ENCODE measurements around the gene ZMYND11.
"Not testable (repeated sequence)": the region's sequence is repeated elsewhere in the genome, so short reads cannot be mapped to it uniquely, and the experiment has no call there.

ZMYND11 gene

GRCh38 chr10:251982-252582 is 116.8 kb downstream of the ZMYND11 start:
- Histone ChIP-seq H3K9me3 (ENCODE audit: insufficient read depth, low read depth, low read length) (no peaks in the 10 kb centered on the region), H3K27ac (ENCODE audit: low read length) (no peak overlapping the region), H3K36me3 (ENCODE audit: insufficient read depth, low read depth, low read length) (peaks cover 47% of the 10 kb centered on the region), H3K4me3 (ENCODE audit: low read length) (no peak overlapping the region), H3K9ac (ENCODE audit: low read depth, low read length) (no peak overlapping the region), H3K27me3 (ENCODE audit: insufficient read depth, low read length) (no peaks in the 10 kb centered on the region), H3K4me1 (ENCODE audit: insufficient read depth, low read length) (no peaks in the 10 kb centered on the region)

- Histone ChIP-seq H3K27ac (ENCODE audit: low read length) (no peak overlapping the region), H3K36me3 (ENCODE audit: insufficient read depth, low read depth, low read length) (no peaks in the 10 kb centered on the region), H3K4me3 (ENCODE audit: low read length) (no peak overlapping the region), H3K4me1 (ENCODE audit: insufficient read depth, low read length) (no peaks in the 10 kb centered on the region), H3K9me3 (ENCODE audit: insufficient read depth, low read depth, low read length) (no peaks in the 10 kb centered on the region), H3K9ac (ENCODE audit: low read depth, low read length) (no peak overlapping the region), H3K27me3 (ENCODE audit: insufficient read depth, low read length) (no peaks in the 10 kb centered on the region)
Measured at GRCh38 chr10:260819-261429, 125.7 kb downstream of the ZMYND11 start.

GRCh38 chr10:264160-265073 is 129.2 kb downstream of the ZMYND11 start:
- not testable (repeated sequence) for H3K4me1 ChIP-seq (ENCODE audit: insufficient read depth, low read length)

GRCh38 chr10:265074-265440 is 129.8 kb downstream of the ZMYND11 start:
- not testable (repeated sequence) for H3K27ac ChIP-seq (ENCODE audit: low read length); H3K27me3 ChIP-seq (ENCODE audit: insufficient read depth, low read length); H3K36me3 ChIP-seq (ENCODE audit: insufficient read depth, low read depth, low read length); H3K4me1 ChIP-seq (ENCODE audit: insufficient read depth, low read length); H3K9ac ChIP-seq (ENCODE audit: low read depth, low read length); H3K9me3 ChIP-seq (ENCODE audit: insufficient read depth, low read depth, low read length); H3K4me3 ChIP-seq (ENCODE audit: low read length)

More at GRCh38 chr10:264160-265073, 129.2 kb downstream of the ZMYND11 start:
- not testable (repeated sequence) for H3K36me3 ChIP-seq (ENCODE audit: insufficient read depth, low read depth, low read length); H3K27me3 ChIP-seq (ENCODE audit: insufficient read depth, low read length); H3K9me3 ChIP-seq (ENCODE audit: insufficient read depth, low read depth, low read length); H3K27ac ChIP-seq (ENCODE audit: low read length); H3K9ac ChIP-seq (ENCODE audit: low read depth, low read length); H3K4me3 ChIP-seq (ENCODE audit: low read length)

GRCh38 chr10:265816-266588 is 130.7 kb downstream of the ZMYND11 start:
- H3K27ac ChIP-seq (ENCODE audit: low read length); H3K9ac ChIP-seq (ENCODE audit: low read depth, low read length); H3K36me3 ChIP-seq (ENCODE audit: insufficient read depth, low read depth, low read length); H3K9me3 ChIP-seq (ENCODE audit: insufficient read depth, low read depth, low read length); H3K4me1 ChIP-seq (ENCODE audit: insufficient read depth, low read length); H3K4me3 ChIP-seq (ENCODE audit: low read length); H3K27me3 ChIP-seq (ENCODE audit: insufficient read depth, low read length): not testable (repeated sequence)

GRCh38 chr10:266974-267425 is 131.7 kb downstream of the ZMYND11 start:
- Histone ChIP-seq H3K27me3 (ENCODE audit: insufficient read depth, low read length) (no peaks in the 10 kb centered on the region), H3K4me1 (ENCODE audit: insufficient read depth, low read length) (peaks cover 4% of the 10 kb centered on the region), H3K9me3 (ENCODE audit: insufficient read depth, low read depth, low read length) (no peaks in the 10 kb centered on the region), H3K36me3 (ENCODE audit: insufficient read depth, low read depth, low read length) (no peaks in the 10 kb centered on the region), H3K27ac (ENCODE audit: low read length) (no peak overlapping the region), H3K9ac (ENCODE audit: low read depth, low read length) (no peak overlapping the region), H3K4me3 (ENCODE audit: low read length) (no peak overlapping the region)

GRCh38 chr10:267705-268104 is 132.4 kb downstream of the ZMYND11 start:
- no peak overlapping the region for H3K4me3 ChIP-seq (ENCODE audit: low read length)
- H3K27ac ChIP-seq (ENCODE audit: low read length), result no peak overlapping the region
- peaks cover 4% of the 10 kb centered on the region for H3K4me1 ChIP-seq (ENCODE audit: insufficient read depth, low read length)

GRCh38 chr10:269440-270074 is 134.3 kb downstream of the ZMYND11 start:
- Histone ChIP-seq H3K27ac (ENCODE audit: low read length) (no peak overlapping the region), H3K9me3 (ENCODE audit: insufficient read depth, low read depth, low read length) (no peaks in the 10 kb centered on the region), H3K36me3 (ENCODE audit: insufficient read depth, low read depth, low read length) (no peaks in the 10 kb centered on the region), H3K27me3 (ENCODE audit: insufficient read depth, low read length) (no peaks in the 10 kb centered on the region), H3K9ac (ENCODE audit: low read depth, low read length) (no peak overlapping the region), H3K4me1 (ENCODE audit: insufficient read depth, low read length) (peaks cover 4% of the 10 kb centered on the region), H3K4me3 (ENCODE audit: low read length) (no peak overlapping the region)

More at GRCh38 chr10:267705-268104, 132.4 kb downstream of the ZMYND11 start:
- H3K27me3 ChIP-seq (ENCODE audit: insufficient read depth, low read length), result no peaks in the 10 kb centered on the region
- H3K36me3 ChIP-seq (ENCODE audit: insufficient read depth, low read depth, low read length), result no peaks in the 10 kb centered on the region
- no peaks in the 10 kb centered on the region for H3K9me3 ChIP-seq (ENCODE audit: insufficient read depth, low read depth, low read length)
- no peak overlapping the region for H3K9ac ChIP-seq (ENCODE audit: low read depth, low read length)

GRCh38 chr10:271201-271600 is 135.9 kb downstream of the ZMYND11 start:
- Histone ChIP-seq H3K9me3 (ENCODE audit: insufficient read depth, low read depth, low read length) (no peaks in the 10 kb centered on the region), H3K27ac (ENCODE audit: low read length) (no peak overlapping the region), H3K4me1 (ENCODE audit: insufficient read depth, low read length) (peaks cover 4% of the 10 kb centered on the region), H3K27me3 (ENCODE audit: insufficient read depth, low read length) (no peaks in the 10 kb centered on the region), H3K9ac (ENCODE audit: low read depth, low read length) (no peak overlapping the region), H3K4me3 (ENCODE audit: low read length) (no peak overlapping the region), H3K36me3 (ENCODE audit: insufficient read depth, low read depth, low read length) (no peaks in the 10 kb centered on the region)

GRCh38 chr10:271722-272121 is 136.5 kb downstream of the ZMYND11 start:
- Histone ChIP-seq H3K9ac (ENCODE audit: low read depth, low read length) (no peak overlapping the region), H3K4me3 (ENCODE audit: low read length) (no peak overlapping the region), H3K27me3 (ENCODE audit: insufficient read depth, low read length) (no peaks in the 10 kb centered on the region), H3K27ac (ENCODE audit: low read length) (no peak overlapping the region), H3K36me3 (ENCODE audit: insufficient read depth, low read depth, low read length) (no peaks in the 10 kb centered on the region), H3K4me1 (ENCODE audit: insufficient read depth, low read length) (peaks cover 4% of the 10 kb centered on the region), H3K9me3 (ENCODE audit: insufficient read depth, low read depth, low read length) (no peaks in the 10 kb centered on the region)

GRCh38 chr10:273088-273487 is 137.8 kb downstream of the ZMYND11 start:
- Histone ChIP-seq H3K4me3 (ENCODE audit: low read length) (no peak overlapping the region), H3K4me1 (ENCODE audit: insufficient read depth, low read length) (peaks cover 4% of the 10 kb centered on the region), H3K9me3 (ENCODE audit: insufficient read depth, low read depth, low read length) (no peaks in the 10 kb centered on the region), H3K36me3 (ENCODE audit: insufficient read depth, low read depth, low read length) (no peaks in the 10 kb centered on the region), H3K27ac (ENCODE audit: low read length) (no peak overlapping the region), H3K27me3 (ENCODE audit: insufficient read depth, low read length) (no peaks in the 10 kb centered on the region), H3K9ac (ENCODE audit: low read depth, low read length) (no peak overlapping the region)
